ENCODE results near the gene DCP1B. TPM values are rescaled to one million over a fixed set of nuclear protein-coding genes. Genes with fewer than 3 reads are reported as not detected.

Gene DCP1B
- total RNA-seq, 1 donor from 2014 or later: 31.5 TPM

GRCh38 chr12:2017546-2018337 lies 13.5 kb upstream of the DCP1B start:
- Mint-ChIP-seq H3K9me3 (ENCODE audit: low read depth) (no peaks in the 10 kb centered on the region), H3K4me3 (ENCODE audit: low read depth) (no peak overlapping the region), H3K4me1 (ENCODE audit: low read depth) (peaks cover 10% of the 10 kb centered on the region), H3K27ac (no peak overlapping the region), H3K36me3 (ENCODE audit: insufficient read depth) (no peaks in the 10 kb centered on the region), H3K27me3 (peaks cover 7% of the 10 kb centered on the region)
- TF ChIP-seq CTCF (IDR thresholded peaks at IDR 0.05; ENCODE audit: unreplicated experiment): no peak
- no peak for DNase-seq (ENCODE audit: low spot score, unreplicated experiment)

- no peaks in the 10 kb centered on the region for H3K36me3 Mint-ChIP-seq (ENCODE audit: insufficient read depth)
- H3K27me3 Mint-ChIP-seq: peaks cover 7% of the 10 kb centered on the region
- peaks cover 10% of the 10 kb centered on the region for H3K4me1 Mint-ChIP-seq (ENCODE audit: low read depth)
- TF ChIP-seq CTCF (IDR thresholded peaks at IDR 0.05; ENCODE audit: unreplicated experiment): no peak
- no peak overlapping the region for H3K4me3 Mint-ChIP-seq (ENCODE audit: low read depth)
- DNase-seq (ENCODE audit: low spot score, unreplicated experiment): no peak
- no peaks in the 10 kb centered on the region for H3K9me3 Mint-ChIP-seq (ENCODE audit: low read depth)
- no peak overlapping the region for H3K27ac Mint-ChIP-seq
These were observed 12.7 kb upstream of the DCP1B start for GRCh38 chr12:2016862-2017545.

- Mint-ChIP-seq H3K27me3 (no peaks in the 10 kb centered on the region), H3K4me3 (ENCODE audit: low read depth) (no peak overlapping the region), H3K27ac (no peak overlapping the region), H3K9me3 (ENCODE audit: low read depth) (no peaks in the 10 kb centered on the region), H3K36me3 (ENCODE audit: insufficient read depth) (no peaks in the 10 kb centered on the region), H3K4me1 (ENCODE audit: low read depth) (peaks cover 24% of the 10 kb centered on the region)
- DNase-seq (ENCODE audit: low spot score, unreplicated experiment): no peak
- TF ChIP-seq CTCF (IDR thresholded peaks at IDR 0.05; ENCODE audit: unreplicated experiment): no peak
These were observed 10.0 kb upstream of the DCP1B start for GRCh38 chr12:2014231-2014630.

GRCh38 chr12:2013527-2014223 lies 9.4 kb upstream of the DCP1B start:
- no peak overlapping the region for H3K27ac Mint-ChIP-seq
- H3K9me3 Mint-ChIP-seq (ENCODE audit: low read depth): no peaks in the 10 kb centered on the region
- no peaks in the 10 kb centered on the region for H3K36me3 Mint-ChIP-seq (ENCODE audit: insufficient read depth)
- no peak overlapping the region for H3K4me3 Mint-ChIP-seq (ENCODE audit: low read depth)
- no peak for TF ChIP-seq CTCF (IDR thresholded peaks at IDR 0.05; ENCODE audit: unreplicated experiment)
- peaks cover 24% of the 10 kb centered on the region for H3K4me1 Mint-ChIP-seq (ENCODE audit: low read depth)
- no peaks in the 10 kb centered on the region for H3K27me3 Mint-ChIP-seq
- no peak for DNase-seq (ENCODE audit: low spot score, unreplicated experiment)

- DNase-seq (ENCODE audit: low spot score, unreplicated experiment): no peak
- no peak for TF ChIP-seq CTCF (IDR thresholded peaks at IDR 0.05; ENCODE audit: unreplicated experiment)
- no peak overlapping the region for H3K27ac Mint-ChIP-seq
- H3K36me3 Mint-ChIP-seq (ENCODE audit: insufficient read depth): no peaks in the 10 kb centered on the region
- H3K4me1 Mint-ChIP-seq (ENCODE audit: low read depth): peaks cover 24% of the 10 kb centered on the region
- no peak overlapping the region for H3K4me3 Mint-ChIP-seq (ENCODE audit: low read depth)
- no peaks in the 10 kb centered on the region for H3K27me3 Mint-ChIP-seq
- no peaks in the 10 kb centered on the region for H3K9me3 Mint-ChIP-seq (ENCODE audit: low read depth)
These were observed 8.8 kb upstream of the DCP1B start for GRCh38 chr12:2013086-2013485.

Data from progenitor cell of endocrine pancreas (in vitro differentiated cells).